ENCODE measurements around the gene TCF15. TPM values are rescaled to one million over a fixed set of nuclear protein-coding genes. Genes with fewer than 3 reads are reported as not detected.

TCF15 gene
- total and polyA plus RNA-seq, 2 experiments from 2014 or later: 3.8 to 4.0 TPM

DNA sequence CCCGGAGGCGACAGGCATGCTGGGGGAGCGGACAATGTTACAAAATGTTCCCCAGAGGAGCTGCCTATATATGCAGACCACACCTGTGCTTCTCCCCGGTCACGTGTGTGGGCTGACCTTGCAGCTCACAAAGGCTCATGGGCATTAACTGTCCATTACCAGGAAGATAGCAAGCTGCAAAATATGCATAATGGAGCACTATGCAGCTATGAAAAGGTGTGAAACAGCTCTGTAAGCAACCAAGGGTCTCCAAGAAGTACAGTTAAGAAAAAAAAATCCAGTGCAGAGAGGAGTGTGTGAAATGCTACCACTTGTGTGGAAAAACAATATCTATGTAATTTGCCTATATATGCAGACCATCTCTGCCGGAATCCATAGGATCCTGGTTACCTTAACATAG, 9.4 kb downstream of the TCF15 start:
- DNase-seq (ENCODE audit: low spot score): no peak
- Mint-ChIP-seq H3K27me3 (ENCODE audit: insufficient read depth, low read depth, poor library complexity) (peaks cover 10% of the 10 kb centered on the region), H3K4me1 (no peaks in the 10 kb centered on the region; the same call in 2 of the 3 replicates), H3K4me3 (no peak overlapping the region), H3K9me3 (no peaks in the 10 kb centered on the region), H3K36me3 (ENCODE audit: low read depth) (no peaks in the 10 kb centered on the region), H3K27ac (no peak overlapping the region)
- Histone ChIP-seq H3K36me3 (ENCODE audit: insufficient read depth) (no peaks in the 10 kb centered on the region), H3K9me2 (ENCODE audit: insufficient read depth) (no peaks in the 10 kb centered on the region), H3F3A (replicated peaks; ENCODE audit: low read depth) (no peaks in the 10 kb centered on the region), H3K4me1 (ENCODE audit: insufficient read depth) (no peaks in the 10 kb centered on the region), H3K79me2 (replicated peaks; ENCODE audit: insufficient read depth) (no peaks in the 10 kb centered on the region), H3K27ac (ENCODE audit: low read depth) (no peak overlapping the region), H3K4me2 (no peak overlapping the region), H2AFZ (no peak overlapping the region), H4K20me1 (replicated peaks; ENCODE audit: insufficient read depth) (no peaks in the 10 kb centered on the region), H3K27me3 (ENCODE audit: insufficient read depth) (no peaks in the 10 kb centered on the region), H3K4me3 (no peak overlapping the region)
- TF ChIP-seq, protein P1, sequence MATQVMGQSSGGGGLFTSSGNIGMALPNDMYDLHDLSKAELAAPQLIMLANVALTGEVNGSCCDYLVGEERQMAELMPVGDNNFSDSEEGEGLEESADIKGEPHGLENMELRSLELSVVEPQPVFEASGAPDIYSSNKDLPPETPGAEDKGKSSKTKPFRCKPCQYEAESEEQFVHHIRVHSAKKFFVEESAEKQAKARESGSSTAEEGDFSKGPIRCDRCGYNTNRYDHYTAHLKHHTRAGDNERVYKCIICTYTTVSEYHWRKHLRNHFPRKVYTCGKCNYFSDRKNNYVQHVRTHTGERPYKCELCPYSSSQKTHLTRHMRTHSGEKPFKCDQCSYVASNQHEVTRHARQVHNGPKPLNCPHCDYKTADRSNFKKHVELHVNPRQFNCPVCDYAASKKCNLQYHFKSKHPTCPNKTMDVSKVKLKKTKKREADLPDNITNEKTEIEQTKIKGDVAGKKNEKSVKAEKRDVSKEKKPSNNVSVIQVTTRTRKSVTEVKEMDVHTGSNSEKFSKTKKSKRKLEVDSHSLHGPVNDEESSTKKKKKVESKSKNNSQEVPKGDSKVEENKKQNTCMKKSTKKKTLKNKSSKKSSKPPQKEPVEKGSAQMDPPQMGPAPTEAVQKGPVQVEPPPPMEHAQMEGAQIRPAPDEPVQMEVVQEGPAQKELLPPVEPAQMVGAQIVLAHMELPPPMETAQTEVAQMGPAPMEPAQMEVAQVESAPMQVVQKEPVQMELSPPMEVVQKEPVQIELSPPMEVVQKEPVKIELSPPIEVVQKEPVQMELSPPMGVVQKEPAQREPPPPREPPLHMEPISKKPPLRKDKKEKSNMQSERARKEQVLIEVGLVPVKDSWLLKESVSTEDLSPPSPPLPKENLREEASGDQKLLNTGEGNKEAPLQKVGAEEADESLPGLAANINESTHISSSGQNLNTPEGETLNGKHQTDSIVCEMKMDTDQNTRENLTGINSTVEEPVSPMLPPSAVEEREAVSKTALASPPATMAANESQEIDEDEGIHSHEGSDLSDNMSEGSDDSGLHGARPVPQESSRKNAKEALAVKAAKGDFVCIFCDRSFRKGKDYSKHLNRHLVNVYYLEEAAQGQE (IDR thresholded peaks at IDR 0.05; ENCODE audit: unreplicated experiment): no peak
- TF ChIP-seq POLR2AphosphoS5 (IDR thresholded peaks at IDR 0.05; ENCODE audit: low read depth): no peak
- no peak for TF ChIP-seq ETS1 (IDR thresholded peaks at IDR 0.05)
- no peak for TF ChIP-seq ZNF462 (CRISPR knock-in tag; IDR thresholded peaks at IDR 0.05)
- TF ChIP-seq CTCF (conservative IDR thresholded peaks at IDR 0.05; ENCODE audit: low read depth in 2 of 2): no peak
- no peak for TF ChIP-seq NANOG (IDR thresholded peaks at IDR 0.05; ENCODE audit: borderline replicate concordance)
- TF ChIP-seq STAT1 (IDR thresholded peaks at IDR 0.05; ENCODE audit: unreplicated experiment): no peak
- TF ChIP-seq CREB1 (CRISPR knock-in tag; IDR thresholded peaks at IDR 0.05; ENCODE audit: low read depth): no peak
- no peak for TF ChIP-seq ZNF114 (CRISPR knock-in tag; IDR thresholded peaks at IDR 0.05)
- TF ChIP-seq EZH2 (IDR thresholded peaks at IDR 0.05; ENCODE audit: low read depth, unreplicated experiment): no peak
- no peak for TF ChIP-seq JUNB (IDR thresholded peaks at IDR 0.05; ENCODE audit: unreplicated experiment)
- no peak for TF ChIP-seq ZNF331 (CRISPR knock-in tag; IDR thresholded peaks at IDR 0.05; ENCODE audit: low read depth)
- TF ChIP-seq EZH2phosphoT487 (IDR thresholded peaks at IDR 0.05; ENCODE audit: unreplicated experiment): no peak
- ATAC-seq: no peak

All from GM23338 (cell line).